HG02588 (cell line): ENCODE measurements around the gene USHBP1.

Experiments used
- ATAC-seq: cut with Tn5 transposase; IDR thresholded peaks from one replicate; pipeline ENCODE4 v1.9.1; 2021; ENCODE audit warnings: mild to moderate bottlenecking, moderate library complexity; ENCODE audit not compliant: unreplicated experiment

Gene USHBP1

GRCh38 chr19:17214508-17215126, 49.9 kb downstream of the USHBP1 start:
- no peak for ATAC-seq

DNA sequence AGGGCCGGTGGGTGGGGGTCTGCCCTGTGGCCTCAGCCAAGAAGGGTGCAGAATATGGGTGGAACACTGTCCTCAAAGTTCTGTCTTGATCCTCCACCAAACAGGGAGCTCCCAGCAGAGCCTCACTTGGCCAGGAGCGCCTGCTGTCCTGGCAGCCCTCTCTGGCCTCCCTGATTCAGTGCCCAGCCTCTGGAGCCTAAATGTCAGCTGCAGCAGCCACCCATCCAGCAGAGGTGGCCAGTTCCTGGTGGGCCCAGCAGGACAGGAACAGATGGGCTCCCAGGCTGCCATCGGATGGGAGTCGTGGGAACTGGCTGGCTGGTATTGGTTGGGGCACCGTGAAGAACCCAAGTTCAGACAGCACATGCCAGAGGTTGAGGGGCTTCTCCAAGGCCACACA, 51.2 kb downstream of the USHBP1 start:
- ATAC-seq: no peak

- no peak for ATAC-seq
Measured at GRCh38 chr19:17211547-17212446, 52.7 kb downstream of the USHBP1 start.

DNA sequence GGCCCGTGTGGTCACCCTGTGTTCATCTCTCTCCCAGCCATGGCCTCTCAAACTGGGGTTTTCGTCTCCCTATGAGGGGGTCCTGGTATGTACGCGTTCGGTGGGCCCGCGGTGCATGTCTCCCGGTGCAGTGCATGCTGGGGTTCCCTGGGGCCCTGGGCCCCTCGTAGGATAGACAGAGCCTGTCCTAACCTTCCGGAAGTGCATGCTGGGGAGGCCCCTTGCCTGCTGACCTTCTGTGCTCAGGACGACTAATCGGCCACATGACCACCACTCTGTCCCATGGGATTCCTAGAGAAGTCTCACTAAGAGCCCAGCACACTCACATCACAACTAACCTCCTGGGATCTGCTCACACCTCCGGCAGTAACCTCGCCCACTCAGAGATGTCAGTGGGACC, 54.2 kb downstream of the USHBP1 start:
- no peak for ATAC-seq

DNA sequence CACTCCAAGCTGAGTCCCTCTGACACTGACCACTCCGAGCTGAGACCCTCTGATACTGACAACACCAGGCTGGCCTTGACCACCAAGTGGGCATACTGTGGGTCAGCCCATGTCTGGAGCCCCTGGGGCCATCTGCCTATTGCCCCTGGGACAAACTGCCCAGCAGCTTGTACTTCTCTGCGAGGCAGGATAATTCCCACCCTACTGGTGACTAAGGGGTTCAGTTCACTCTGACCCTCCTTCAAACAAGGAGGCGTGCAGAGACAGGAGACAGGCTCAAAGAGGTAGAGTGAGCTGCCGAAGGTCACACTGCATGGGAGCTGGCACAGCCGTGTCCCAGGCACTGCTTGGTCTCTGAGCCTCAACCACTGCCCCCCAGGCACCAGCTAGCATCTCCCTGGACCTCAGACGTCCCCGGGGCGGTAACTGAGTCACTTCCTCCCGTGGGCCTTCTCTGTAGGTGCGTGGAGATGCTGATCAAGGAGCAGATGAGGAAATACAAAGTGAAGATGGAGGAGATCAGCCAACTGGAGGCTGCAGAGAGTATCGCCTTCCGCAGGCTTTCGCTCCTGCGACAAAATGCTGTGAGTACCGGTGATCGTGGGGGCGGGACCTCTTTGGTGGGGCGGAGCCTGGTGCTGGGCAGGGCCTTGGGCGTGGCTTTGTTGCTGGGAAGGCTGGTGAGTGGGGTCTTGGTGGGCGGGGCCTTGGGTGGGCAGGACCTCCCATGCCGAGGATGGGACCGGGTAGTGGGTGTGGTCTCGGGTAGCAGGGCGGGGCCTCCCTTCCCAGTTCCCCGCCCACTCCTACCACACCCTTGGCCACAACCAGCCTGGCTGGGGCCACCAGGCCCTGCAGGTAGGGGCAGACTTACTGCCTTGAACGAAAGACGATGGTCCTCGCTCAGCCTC, 55.2 kb downstream of the USHBP1 start:
- no peak for ATAC-seq

DNA sequence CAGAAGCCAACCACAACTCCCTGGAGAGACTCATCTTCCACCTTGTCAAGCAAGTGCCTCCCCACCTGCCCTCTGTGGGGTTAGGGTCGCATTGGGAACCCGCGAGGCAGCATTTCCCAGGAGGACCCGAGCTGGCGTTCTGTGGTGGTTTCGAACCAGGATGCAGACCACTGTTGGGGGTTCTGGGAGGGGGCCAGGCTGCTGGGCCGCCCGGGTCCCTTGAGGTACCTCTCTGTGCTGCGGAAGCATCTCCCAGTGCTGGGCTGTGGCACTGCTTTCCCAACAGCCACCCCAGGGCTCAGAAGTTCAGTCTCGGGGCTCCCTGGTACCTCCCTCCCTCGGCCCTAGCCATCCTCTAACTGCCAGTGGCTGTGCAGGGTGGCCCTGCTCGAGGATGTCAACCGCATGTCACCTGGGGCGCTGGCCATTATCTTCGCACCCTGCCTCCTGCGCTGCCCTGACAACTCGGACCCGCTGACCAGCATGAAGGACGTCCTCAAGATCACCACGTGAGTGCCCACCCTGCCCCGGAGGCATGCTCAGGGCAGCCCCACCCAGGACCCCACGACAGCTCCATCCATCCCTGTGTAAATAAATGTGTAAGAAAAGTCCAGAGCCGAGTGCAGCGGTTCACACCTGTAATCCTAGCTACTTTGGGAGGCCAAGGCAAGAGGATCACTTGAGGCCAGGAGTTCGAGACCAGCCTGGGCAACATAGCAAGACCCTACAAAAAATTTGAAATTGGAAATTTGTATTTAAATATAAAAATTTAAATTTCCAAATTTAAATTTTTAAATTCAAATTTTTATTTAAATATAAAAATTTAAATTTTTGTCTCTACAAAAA, 57.6 kb downstream of the USHBP1 start:
- no peak for ATAC-seq

DNA sequence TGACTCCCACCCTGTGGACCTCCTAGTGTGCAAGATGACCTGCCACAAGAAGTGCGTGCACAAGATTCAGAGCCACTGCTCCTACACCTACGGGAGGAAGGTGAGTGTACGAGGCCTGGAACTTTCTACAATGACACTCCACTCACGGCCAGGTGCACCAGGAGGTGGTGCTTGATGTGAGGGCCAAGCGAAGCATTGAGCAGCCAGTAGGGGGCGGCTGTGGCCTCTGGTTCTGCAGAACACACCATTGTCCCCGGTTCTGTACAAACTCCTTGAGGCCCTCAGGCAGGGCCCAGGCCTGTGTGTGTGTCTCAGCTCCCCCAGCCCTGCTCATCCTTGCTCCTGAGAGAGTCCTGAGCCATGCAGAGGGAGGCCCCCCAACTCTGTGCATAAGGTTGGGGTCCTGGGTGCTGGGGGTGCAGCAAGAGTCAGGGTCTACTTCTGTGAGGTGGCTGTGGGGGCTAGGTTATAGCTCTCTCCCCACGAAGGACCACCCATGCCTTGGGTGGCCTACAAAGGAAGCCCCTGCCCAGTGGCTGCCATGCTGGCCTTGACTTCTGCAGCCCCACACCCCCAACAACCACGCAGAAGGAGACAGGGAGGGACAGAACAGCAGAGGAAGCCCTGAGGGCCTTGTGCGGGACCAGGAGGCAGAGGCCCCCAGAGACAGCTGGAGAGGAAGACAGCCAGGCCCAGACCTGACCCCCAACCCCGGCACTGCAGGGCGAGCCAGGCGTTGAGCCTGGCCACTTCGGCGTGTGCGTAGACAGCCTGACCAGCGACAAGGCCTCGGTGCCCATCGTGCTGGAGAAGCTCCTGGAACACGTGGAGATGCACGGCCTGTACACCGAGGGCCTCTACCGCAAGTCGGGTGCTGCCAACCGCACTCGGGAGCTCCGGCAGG, 59.1 kb downstream of the USHBP1 start:
- no peak for ATAC-seq

DNA sequence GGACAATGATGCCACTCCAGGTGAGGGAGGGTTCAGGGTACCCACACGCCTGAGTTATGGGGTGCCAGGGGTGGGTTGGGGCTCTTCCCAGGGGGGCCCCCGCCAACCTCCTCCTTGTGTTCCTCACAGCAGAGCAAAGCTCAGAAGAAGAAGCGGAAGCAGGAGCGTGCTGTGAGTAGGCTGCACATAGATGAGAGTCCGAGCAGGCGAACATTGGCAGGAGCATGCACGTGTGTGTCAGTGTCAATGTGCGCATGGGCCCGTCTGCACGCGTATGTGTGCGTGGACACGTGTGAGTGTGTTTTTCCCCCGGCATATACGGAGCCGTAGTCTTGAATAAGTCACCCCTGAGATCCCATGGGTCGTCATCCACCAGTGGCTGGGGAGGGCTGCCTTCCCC, 61.8 kb downstream of the USHBP1 start:
- no peak for ATAC-seq

- ATAC-seq: no peak
Measured at GRCh38 chr19:17202249-17202648, 62.3 kb downstream of the USHBP1 start.

DNA sequence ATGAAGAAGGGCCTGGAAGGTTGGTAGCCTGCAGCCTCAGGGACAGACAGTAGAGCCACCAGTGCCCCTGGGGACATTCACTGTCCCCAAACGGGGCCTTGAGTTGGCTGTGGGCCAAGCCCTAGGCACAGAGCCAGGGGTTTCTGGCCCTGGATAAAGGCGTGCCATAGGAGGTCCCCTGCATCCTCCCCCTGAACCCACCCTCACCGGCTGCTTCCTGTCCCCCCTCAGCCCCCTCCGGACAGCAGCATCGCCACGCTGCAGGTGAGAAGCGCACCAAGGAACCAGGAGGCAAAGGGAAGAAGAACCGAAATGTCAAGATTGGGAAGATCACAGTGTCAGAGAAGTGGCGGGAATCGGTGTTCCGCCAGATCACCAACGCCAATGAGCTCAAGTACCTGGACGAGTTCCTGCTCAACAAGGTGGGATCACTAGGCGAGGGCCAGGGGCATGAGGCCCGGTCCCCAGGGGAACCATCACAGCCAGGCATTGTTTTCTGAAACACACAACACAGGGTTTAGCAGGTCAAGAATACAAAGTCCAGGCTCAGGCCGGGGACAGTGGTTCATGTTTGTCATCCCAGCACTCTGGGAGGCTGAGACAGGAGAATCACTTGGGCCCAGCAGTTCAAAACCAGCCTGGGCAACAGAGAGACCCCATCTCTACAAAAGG, 64.0 kb downstream of the USHBP1 start:
- no peak for ATAC-seq
